Measurements from ENCODE around the gene SLC35B2. TPM values are rescaled to one million over a fixed set of nuclear protein-coding genes. Genes with fewer than 3 reads are reported as not detected.

Gene SLC35B2
- total RNA-seq, 1 donor = 60.8 TPM

- no peak for DNase-seq (ENCODE audit: low read depth)
- no peak for TF ChIP-seq CTCF (IDR thresholded peaks at IDR 0.05; ENCODE audit: insufficient read depth, low read length)
- H3K4me3 ChIP-seq (ENCODE audit: low read depth, low read length) = no peak overlapping the region
These were observed 37.8 kb upstream of the SLC35B2 start for GRCh38 chr6:44294832-44295791.

- no peak overlapping the region for H3K4me3 ChIP-seq (ENCODE audit: low read depth, low read length)
- no peak for TF ChIP-seq CTCF (IDR thresholded peaks at IDR 0.05; ENCODE audit: insufficient read depth, low read length)
- no peak for DNase-seq (ENCODE audit: low read depth)
These were observed 35.5 kb upstream of the SLC35B2 start for GRCh38 chr6:44292661-44293365.

- no peak for DNase-seq (ENCODE audit: low read depth)
- no peak for TF ChIP-seq CTCF (IDR thresholded peaks at IDR 0.05; ENCODE audit: insufficient read depth, low read length)
- H3K4me3 ChIP-seq (ENCODE audit: low read depth, low read length) = no peak overlapping the region
These were observed 34.5 kb upstream of the SLC35B2 start for GRCh38 chr6:44291841-44292240.

GRCh38 chr6:44289726-44290260 lies 32.5 kb upstream of the SLC35B2 start:
- no peak overlapping the region for H3K4me3 ChIP-seq (ENCODE audit: low read depth, low read length)
- no peak for TF ChIP-seq CTCF (IDR thresholded peaks at IDR 0.05; ENCODE audit: insufficient read depth, low read length)
- DNase-seq (ENCODE audit: low read depth) = no peak

- DNase-seq (ENCODE audit: low read depth) = no peak
- TF ChIP-seq CTCF (IDR thresholded peaks at IDR 0.05; ENCODE audit: insufficient read depth, low read length) = no peak
- H3K4me3 ChIP-seq (ENCODE audit: low read depth, low read length) = no peak overlapping the region
These were observed 29.4 kb upstream of the SLC35B2 start for GRCh38 chr6:44286747-44287146.

- DNase-seq (ENCODE audit: low read depth) = no peak
- no peak for TF ChIP-seq CTCF (IDR thresholded peaks at IDR 0.05; ENCODE audit: insufficient read depth, low read length)
These were observed 28.9 kb upstream of the SLC35B2 start for GRCh38 chr6:44286285-44286565.

More at GRCh38 chr6:44286285-44286565, 28.9 kb upstream of the SLC35B2 start:
- H3K4me3 ChIP-seq (ENCODE audit: low read depth, low read length) = no peak overlapping the region

All from fibroblast of the aortic adventitia (primary cell).